HepG2 (cell line): ENCODE measurements around the gene MPIG6B. TPM values are rescaled to one million over a fixed set of nuclear protein-coding genes. Genes with fewer than 3 reads are reported as not detected.

Experiments
- ERF ChIP-seq: IDR thresholded peaks from 2 replicates; pipeline ENCODE4 v1.6.1; 2018; ENCODE audit warnings: missing biosample characterization, missing genetic modification reagents
- FOXA3 ChIP-seq: IDR thresholded peaks from 2 replicates; pipeline ENCODE4 v1.6.1; 2016; ENCODE audit warnings: missing genetic modification reagents, missing compliant biosample characterization
- FOXP4 ChIP-seq: sonication (generic); formaldehyde crosslinking; IDR thresholded peaks from 2 replicates; pipeline ENCODE4 v1.4.0; 2020; ENCODE audit warnings: missing genetic modification reagents
- HMGA1 ChIP-seq: sonication (generic); formaldehyde crosslinking; conservative IDR thresholded peaks from 2 replicates; pipeline ENCODE4 v1.4.0; 2020; ENCODE audit warnings: missing genetic modification reagents
- MAX ChIP-seq: IDR thresholded peaks from 2 replicates; pipeline ENCODE4 v1.6.1; 2012; ENCODE audit warnings: inconsistent platforms
- MLXIP ChIP-seq: sonication (generic); formaldehyde crosslinking; IDR thresholded peaks from 2 replicates; pipeline ENCODE4 v1.9.0; 2021; ENCODE audit warnings: missing genetic modification reagents, borderline replicate concordance
- MTF1 ChIP-seq: sonication (generic); formaldehyde crosslinking; IDR thresholded peaks from 2 replicates; pipeline ENCODE4 v1.5.0; 2020; ENCODE audit warnings: missing genetic modification reagents
- NFE2L1 ChIP-seq: sonication (generic); formaldehyde crosslinking; IDR thresholded peaks from 2 replicates; pipeline ENCODE4 v1.4.0; 2020; ENCODE audit warnings: missing genetic modification reagents, mild to moderate bottlenecking, borderline replicate concordance
- NFIC ChIP-seq: IDR thresholded peaks from 2 replicates; pipeline ENCODE4 v1.6.1; 2012; ENCODE audit warnings: mild to moderate bottlenecking, low read length, inconsistent platforms
- NRL ChIP-seq: sonication (generic); formaldehyde crosslinking; IDR thresholded peaks from 2 replicates; pipeline ENCODE4 v1.5.0; 2020; ENCODE audit warnings: missing genetic modification reagents, mild to moderate bottlenecking, moderate library complexity, borderline replicate concordance
- POLR2AphosphoS2 ChIP-seq: IDR thresholded peaks from 2 replicates; pipeline ENCODE4 v1.6.1; 2011; ENCODE audit warnings: low read depth, low read length, improper control_type of control experiment
- PTBP1 ChIP-seq: fragments of 200-400 bp; formaldehyde crosslinking; IDR thresholded peaks from 2 replicates; pipeline ENCODE4 v1.6.1; 2018; ENCODE audit warnings: low read length, low read depth; ENCODE audit not compliant: poor library complexity, severe bottlenecking
- SALL1 ChIP-seq: sonication (generic); formaldehyde crosslinking; IDR thresholded peaks from 2 replicates; pipeline ENCODE4 v1.8.0; 2022; ENCODE audit warnings: mild to moderate bottlenecking, missing genetic modification reagents
- SKI ChIP-seq: fragments of 450-650 bp; IDR thresholded peaks from one replicate; pipeline ENCODE4 v1.6.1; 2018; ENCODE audit warnings: mild to moderate bottlenecking; ENCODE audit not compliant: partially characterized antibody
- YY1 ChIP-seq: IDR thresholded peaks from 2 replicates; pipeline ENCODE4 v1.6.1; 2011; ENCODE audit warnings: low read length, low read depth, moderate library complexity, mild to moderate bottlenecking; ENCODE audit not compliant: insufficient read depth, insufficient replicate concordance
- ZNF251 ChIP-seq: sonication (generic); formaldehyde crosslinking; IDR thresholded peaks from 2 replicates; pipeline ENCODE4 v1.9.0; 2021; ENCODE audit warnings: mild to moderate bottlenecking, missing genetic modification reagents
- ZNF530 ChIP-seq: sonication (generic); formaldehyde crosslinking; IDR thresholded peaks from 2 replicates; pipeline ENCODE4 v1.5.0; 2020; ENCODE audit warnings: low read depth, mild to moderate bottlenecking, missing genetic modification reagents
- ZNF564 ChIP-seq: sonication (generic); formaldehyde crosslinking; IDR thresholded peaks from 2 replicates; pipeline ENCODE4 v1.8.1; 2023; ENCODE audit warnings: mild to moderate bottlenecking, missing genetic modification reagents
- ZNF605 ChIP-seq: sonication (generic); formaldehyde crosslinking; IDR thresholded peaks from 2 replicates; pipeline ENCODE4 v1.8.0; 2022; ENCODE audit warnings: mild to moderate bottlenecking, missing genetic modification reagents
- ZNF704 ChIP-seq: sonication (generic); formaldehyde crosslinking; IDR thresholded peaks from 2 replicates; pipeline ENCODE4 v1.8.1; 2023; ENCODE audit warnings: mild to moderate bottlenecking, inconsistent platforms, moderate library complexity, missing genetic modification reagents, borderline replicate concordance
- polyA plus RNA-seq, 8 experiments: library from polyadenylated mRNA; depleted of rRNA in 3 of 8; stranded (reverse) in 7 of 8; unstranded in 1 of 8; fragments of >200 nt; fragmentation: Illumina TruSeq in 4 of 8; extraction: Trizol in 4 of 8; gene quantifications; 2 replicates each; pipeline versions ENCODE4 v1.2.1 to v1.2.3, GENCODE V29; 2011 to 2016; ENCODE audit warnings: low read depth in 4 of 8, missing spikeins in 1 of 8, mixed read lengths in 1 of 8; ENCODE audit not compliant: insufficient read depth in 1 of 8
- total RNA-seq, 5 experiments: library from RNA; depleted of rRNA; stranded (reverse); fragments of >200 nt; fragmentation: Illumina TruSeq; extraction: Trizol; gene quantifications; 2 replicates each; pipeline ENCODE4 v1.2.3, GENCODE V29; 2016; ENCODE audit warnings: low read depth in 1 of 5

MPIG6B gene
- total and polyA plus RNA-seq, 2 of the 13 experiments (the other 11 are each of a cell fraction or from before 2014, with no cell fraction given): not detected

- peak; percentile 24; the same call in 1 of the 2 replicates for TF ChIP-seq MAX
- 0 out of 2 replicates have a peak, but pooled peaks have one; percentile 27 for TF ChIP-seq FOXA3
- TF ChIP-seq ERF (CRISPR knock-in tag): peak; percentile 75
- TF ChIP-seq MTF1: no peak
- no peak for TF ChIP-seq NFE2L1 (CRISPR knock-in tag)
- TF ChIP-seq ZNF605 (CRISPR knock-in tag): no peak
- no peak for TF ChIP-seq ZNF530 (CRISPR knock-in tag)
- no peak for TF ChIP-seq MLXIP (CRISPR knock-in tag)
- TF ChIP-seq NRL: no peak
- TF ChIP-seq POLR2AphosphoS2: no peak
- peak; percentile 72 for TF ChIP-seq YY1
- TF ChIP-seq ZNF564 (CRISPR knock-in tag): no peak
- TF ChIP-seq ZNF704 (CRISPR knock-in tag): no peak
- TF ChIP-seq SALL1 (CRISPR knock-in tag): peak; percentile 61
- TF ChIP-seq SKI: no peak
- TF ChIP-seq FOXP4 (CRISPR knock-in tag): no peak
- no peak for TF ChIP-seq NFIC
- TF ChIP-seq PTBP1: no peak
- TF ChIP-seq ZNF251: no peak
- TF ChIP-seq HMGA1 (CRISPR knock-in tag): no peak
Measured at GRCh38 chr6:31680226-31681134, 42.7 kb upstream of the MPIG6B start, which contains the start of gene LY6G5C (continued).
